Uterus (tissue), 2 donors: ENCODE data around the gene FUT8.

ENCODE experiments used
- CTCF ChIP-seq, 4 experiments: fragments of 200-600 bp in 2 of 4; fragments of 450-650 bp in 2 of 4; sonication (generic) in 2 of 4; IDR thresholded peaks; one replicate each; pipeline ENCODE4 v1.5.1; 2016 to 2019; ENCODE audit warnings: antibody characterized with exemption in 4 of 4, mild to moderate bottlenecking in 2 of 4, moderate library complexity in 1 of 4
- POLR2A ChIP-seq, 2 donors: fragments of 450-650 bp; IDR thresholded peaks; one replicate each; pipeline ENCODE4 v1.6.1; 2016; ENCODE audit warnings: antibody characterized with exemption in 2 of 2, mild to moderate bottlenecking in 1 of 2, moderate library complexity in 1 of 2

- no peak for TF ChIP-seq CTCF (IDR thresholded peaks at IDR 0.05)
- TF ChIP-seq POLR2A (IDR thresholded peaks at IDR 0.05) = no peak
Observed at GRCh38 chr14:65492266-65492665, 79.7 kb downstream of the FUT8 start.
